ENCODE results near the gene EYA3. TPM values are rescaled to one million over a fixed set of nuclear protein-coding genes. Genes with fewer than 3 reads are reported as not detected.

The EYA3 gene
- total and polyA plus RNA-seq, 2 of the 4 experiments (the other 2 are of a cell fraction), result 9.1 to 17.6 TPM

DNA sequence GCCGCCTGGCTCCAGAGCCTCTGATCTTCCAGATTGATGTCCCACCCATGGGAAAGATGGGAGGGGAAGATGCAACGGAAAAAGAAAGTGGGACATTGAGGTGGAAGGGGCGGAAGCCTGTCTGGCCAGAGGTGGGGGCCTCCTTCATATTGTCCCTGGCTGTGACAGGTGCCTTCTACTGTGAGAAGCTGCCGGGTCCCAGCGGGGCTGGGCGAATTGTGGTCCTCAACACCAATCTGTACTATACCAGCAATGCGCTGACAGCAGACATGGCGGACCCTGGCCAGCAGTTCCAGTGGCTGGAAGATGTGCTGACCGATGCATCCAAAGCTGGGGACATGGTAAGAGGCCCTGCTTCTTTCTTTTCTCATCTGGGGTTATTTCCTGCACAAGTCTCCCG lies 134.2 kb downstream of the EYA3 start:
- intact Hi-C loops (cut with micrococcal nuclease) (no loop called here), in situ Hi-C loops (cut with MboI; ENCODE audit: low sequenced_read_pairs) (no loop called here), dilution Hi-C loops (cut with HindIII; ENCODE audit: low sequenced_read_pairs, unreplicated experiment) (no loop called here)
- POLR2A ChIA-PET (ENCODE audit: unreplicated experiment), result no interaction called here
- no TSS peak for BruUV-seq (replicated peaks)
- H2BK20ac ChIP-seq (ENCODE audit: low read depth, low read length), result no peak overlapping the region
- WGBS, 2 experiments (ENCODE audit: extremely low coverage in 2 of 2, insufficient read length in 1 of 2), result 92% methylated on average over 2 of the region's 10 CpGs; no CpG with 5 or more reads in 1 of the 2 experiments
- DNase-seq (no peak), ATAC-seq (ENCODE audit: low read depth) (no peak)
- peaks cover 30% of the 10 kb centered on the region for H3K27me3 ChIP-seq (ENCODE audit: control insufficient read depth, insufficient read depth, low read length)
- H3K36me3 ChIP-seq (ENCODE audit: control insufficient read depth, insufficient read depth, low read length), result no peaks in the 10 kb centered on the region
- H4K20me1 ChIP-seq (ENCODE audit: insufficient read depth, low read length), result no peaks in the 10 kb centered on the region
- H3K4me3 ChIP-seq (ENCODE audit: insufficient read depth, low read depth, low read length), result no peak overlapping the region
- H3K9me3 ChIP-seq (ENCODE audit: control insufficient read depth, insufficient read depth, low read length), result no peaks in the 10 kb centered on the region
- H3K4me2 ChIP-seq (ENCODE audit: low read depth, low read length), result no peak overlapping the region
- no peak overlapping the region for H2AK9ac ChIP-seq (replicated peaks; ENCODE audit: low read depth, low read length, poor library complexity)
- H3K56ac ChIP-seq (ENCODE audit: extremely low read depth, insufficient read depth, low read length), result no peak overlapping the region
- no peak overlapping the region for H4K5ac ChIP-seq (ENCODE audit: low read depth, low read length)
- no peak overlapping the region for H3K4ac ChIP-seq (ENCODE audit: low read depth, low read length)
- H3K9ac ChIP-seq (ENCODE audit: low read depth, low read length), result no peak overlapping the region
- H3K4me1 ChIP-seq (ENCODE audit: control insufficient read depth, insufficient read depth, low read length), result no peaks in the 10 kb centered on the region
- H4K8ac ChIP-seq (ENCODE audit: low read depth in 2 of 2, low read length in 2 of 2), result no peak overlapping the region
- no peak overlapping the region for H2AFZ ChIP-seq (replicated peaks; ENCODE audit: low read length, poor library complexity)
- no peak overlapping the region for H3K27ac ChIP-seq (ENCODE audit: insufficient read depth, low read length)
- H3K18ac ChIP-seq (ENCODE audit: low read depth, low read length), result no peak overlapping the region
- no peak overlapping the region for H3K14ac ChIP-seq (replicated peaks; ENCODE audit: low read depth, low read length)
- CTCF ChIA-PET, result no interaction called here
- no peak for TF ChIP-seq RFX5 (IDR thresholded peaks at IDR 0.05; ENCODE audit: low read depth, low read length)
- no peak for TF ChIP-seq POLR2A (IDR thresholded peaks at IDR 0.05; ENCODE audit: low read depth, low read length)
- no peak for TF ChIP-seq FOS (IDR thresholded peaks at IDR 0.05; ENCODE audit: low read depth, low read length)
- TF ChIP-seq RCOR1 (IDR thresholded peaks at IDR 0.05; ENCODE audit: insufficient replicate concordance, low read length), result no peak
- TF ChIP-seq RAD21 (IDR thresholded peaks at IDR 0.05; ENCODE audit: low read length), result no peak
- TF ChIP-seq, protein P1, sequence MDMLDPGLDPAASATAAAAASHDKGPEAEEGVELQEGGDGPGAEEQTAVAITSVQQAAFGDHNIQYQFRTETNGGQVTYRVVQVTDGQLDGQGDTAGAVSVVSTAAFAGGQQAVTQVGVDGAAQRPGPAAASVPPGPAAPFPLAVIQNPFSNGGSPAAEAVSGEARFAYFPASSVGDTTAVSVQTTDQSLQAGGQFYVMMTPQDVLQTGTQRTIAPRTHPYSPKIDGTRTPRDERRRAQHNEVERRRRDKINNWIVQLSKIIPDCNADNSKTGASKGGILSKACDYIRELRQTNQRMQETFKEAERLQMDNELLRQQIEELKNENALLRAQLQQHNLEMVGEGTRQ (IDR thresholded peaks at IDR 0.05; ENCODE audit: low read depth, low read length), result no peak
- TF ChIP-seq NFE2L2 (IDR thresholded peaks at IDR 0.05; ENCODE audit: low read depth, low read length), result no peak
- H2BK120ac ChIP-seq (ENCODE audit: low read depth, low read length), result no peak overlapping the region
- no peak overlapping the region for H2BK5ac ChIP-seq (ENCODE audit: low read depth, low read length, poor library complexity, severe bottlenecking)
- no peak overlapping the region for H4K91ac ChIP-seq (ENCODE audit: insufficient read depth, low read depth, low read length)
- H3K23ac ChIP-seq (ENCODE audit: low read depth, low read length), result no peak overlapping the region
- H2AK5ac ChIP-seq (ENCODE audit: low read depth, low read length), result no peak overlapping the region
- H3K9me1 ChIP-seq (ENCODE audit: insufficient read depth, low read length), result peaks cover 7% of the 10 kb centered on the region
- no peaks in the 10 kb centered on the region for H3K79me1 ChIP-seq (ENCODE audit: low read depth in 1 of 2, low read length in 2 of 2)
- no peak overlapping the region for H2BK15ac ChIP-seq (ENCODE audit: low read depth, low read length)

All from IMR-90 (cell line).